ENCODE measurements around the gene GTF2F2. TPM values are rescaled to one million over a fixed set of nuclear protein-coding genes. Genes with fewer than 3 reads are reported as not detected.

The GTF2F2 gene
- total RNA-seq, 4 donors from 2014 or later: 11.5 to 16.9 (median 13.3) TPM

- ATAC-seq: no peak
- no peaks in the 10 kb centered on the region for H3K9me3 ChIP-seq
- no peak overlapping the region for H3K4me3 ChIP-seq
- TF ChIP-seq CTCF (IDR thresholded peaks at IDR 0.05 in 4 of 5, conservative IDR thresholded peaks at IDR 0.05 in 1 of 5) (no peak), POLR2A (IDR thresholded peaks at IDR 0.05) (no peak)
- H3K36me3 ChIP-seq: no peaks in the 10 kb centered on the region
- H3K27me3 ChIP-seq: no peaks in the 10 kb centered on the region
- no peak overlapping the region for H3K27ac ChIP-seq
- in situ Hi-C loops (cut with MboI; ENCODE audit: low sequenced_read_pairs in 4 of 4) (no loop called here), intact Hi-C loops (cut with DNase I; ENCODE audit: low total_unique reads) (no loop called here)
- DNase-seq: no peak
- no peaks in the 10 kb centered on the region for H3K4me1 ChIP-seq
Observed at GRCh38 chr13:45133396-45134118, 13.2 kb downstream of the GTF2F2 start.

- DNase-seq (no peak), ATAC-seq (no peak)
- Histone ChIP-seq H3K27me3 (no peaks in the 10 kb centered on the region), H3K9me3 (no peaks in the 10 kb centered on the region), H3K36me3 (no peaks in the 10 kb centered on the region), H3K4me3 (no peak overlapping the region), H3K4me1 (no peaks in the 10 kb centered on the region), H3K27ac (no peak overlapping the region)
- TF ChIP-seq CTCF (IDR thresholded peaks at IDR 0.05 in 4 of 5, conservative IDR thresholded peaks at IDR 0.05 in 1 of 5) (no peak), POLR2A (IDR thresholded peaks at IDR 0.05) (no peak)
- intact Hi-C loops (cut with DNase I; ENCODE audit: low total_unique reads) (no loop called here), in situ Hi-C loops (cut with MboI; ENCODE audit: low sequenced_read_pairs in 4 of 4) (no loop called here)
Observed at GRCh38 chr13:45136741-45137504, 16.6 kb downstream of the GTF2F2 start.

GRCh38 chr13:45137526-45137925, 17.2 kb downstream of the GTF2F2 start:
- ATAC-seq (no peak), DNase-seq (no peak)
- Histone ChIP-seq H3K27ac (no peak overlapping the region), H3K4me3 (no peak overlapping the region), H3K27me3 (no peaks in the 10 kb centered on the region), H3K4me1 (no peaks in the 10 kb centered on the region), H3K36me3 (no peaks in the 10 kb centered on the region), H3K9me3 (no peaks in the 10 kb centered on the region)
- intact Hi-C loops (cut with DNase I; ENCODE audit: low total_unique reads) (no loop called here), in situ Hi-C loops (cut with MboI; ENCODE audit: low sequenced_read_pairs in 4 of 4) (no loop called here)
- TF ChIP-seq POLR2A (IDR thresholded peaks at IDR 0.05): no peak
- TF ChIP-seq CTCF (IDR thresholded peaks at IDR 0.05 in 4 of 5, conservative IDR thresholded peaks at IDR 0.05 in 1 of 5): no peak

GRCh38 chr13:45138282-45138681, 18.0 kb downstream of the GTF2F2 start:
- Histone ChIP-seq H3K36me3 (no peaks in the 10 kb centered on the region), H3K27ac (no peak overlapping the region), H3K4me3 (no peak overlapping the region), H3K27me3 (no peaks in the 10 kb centered on the region), H3K4me1 (no peaks in the 10 kb centered on the region), H3K9me3 (no peaks in the 10 kb centered on the region)
- TF ChIP-seq CTCF (IDR thresholded peaks at IDR 0.05 in 4 of 5, conservative IDR thresholded peaks at IDR 0.05 in 1 of 5): no peak
- no peak for TF ChIP-seq POLR2A (IDR thresholded peaks at IDR 0.05)
- DNase-seq: no peak
- intact Hi-C loops (cut with DNase I; ENCODE audit: low total_unique reads) (no loop called here), in situ Hi-C loops (cut with MboI; ENCODE audit: low sequenced_read_pairs in 4 of 4) (no loop called here)
- ATAC-seq: no peak
